Prostate gland (tissue), 1 donor: ENCODE results near the gene TMEM250.

Experiments used
- POLR2A ChIP-seq: fragments of 450-650 bp; IDR thresholded peaks from one replicate; pipeline ENCODE4 v1.6.1; 2016; ENCODE audit warnings: antibody characterized with exemption, mild to moderate bottlenecking
- POLR2AphosphoS5 ChIP-seq: sonication (generic); formaldehyde crosslinking; IDR thresholded peaks from one replicate; pipeline ENCODE4 v1.6.1; 2017; ENCODE audit warnings: antibody characterized with exemption

GRCh38 chr9:136110082-136111061 is 8.3 kb downstream of the TMEM250 start:
- TF ChIP-seq POLR2A, result no peak
- TF ChIP-seq POLR2AphosphoS5, result no peak
